K562 (cell line): ENCODE measurements around the gene SCAPER. TPM values are rescaled to one million over a fixed set of nuclear protein-coding genes. Genes with fewer than 3 reads are reported as not detected.

Source experiments
- ATAC-seq: fragments of 200-7000 bp; cut with Tn5 transposase; 3 replicates; pipeline ENCODE4 v1.9.1; 2020; ENCODE audit warnings: moderate library complexity
- BruUV-seq: library from RNA; stranded (reverse); fragments of 400-500 nt; replicated peaks from 2 replicates; lab custom pipeline; 2021; lab: Mats Ljungman, UMichigan
- CTCF ChIA-PET: fragments of 300-600 bp; formaldehyde crosslinking; extraction: SDS; loops from one replicate; lab custom pipeline; 2021; ENCODE audit warnings: low intra/inter-chr PET ratio; lab: Yijun Ruan, JAX
- POLR2A ChIA-PET: fragments of 300-600, 350-650 bp; sonication (Branson Sonifier 250); formaldehyde crosslinking; extraction: SDS; loops from one replicate; lab custom pipeline; 2021; ENCODE audit warnings: antibody characterized with exemption, inconsistent platforms; lab: Yijun Ruan, JAX
- DNase-seq, 4 experiments: peaks; one replicate each; pipeline versions ENCODE4 v3.0.0 to v3.0.0-alpha.2; 2011 to 2018; ENCODE audit warnings: low spot score in 3 of 4, mixed read lengths in 3 of 4; ENCODE audit errors: extremely low read depth in 1 of 4
- FAIRE-seq: peaks from 2 replicates; lab custom pipeline; 2011; peaks lifted over from hg19 to GRCh38; lab: Jason Lieb, UNC
- H2AFZ ChIP-seq: 2 replicates; pipeline ENCODE4 v1.6.0; 2011; ENCODE audit warnings: low read depth, low read length, control low read depth, inconsistent platforms
- H3K27ac ChIP-seq: fragments of 200-600 bp; 3 replicates; pipeline ENCODE4 v1.8.0; 2011; ENCODE audit warnings: low read depth, mild to moderate bottlenecking, control low read depth, inconsistent platforms, low read length, moderate library complexity, mixed read lengths; ENCODE audit errors: extremely low read depth
- H3K27me3 ChIP-seq, 2 experiments: fragments of 300-600 bp in 1 of 2; 2 replicates in 1 of 2; 3 replicates in 1 of 2; pipeline versions ENCODE4 v1.6.0 to v1.8.0; 2011; ENCODE audit warnings: inconsistent platforms in 2 of 2, low read length in 2 of 2, mild to moderate bottlenecking in 1 of 2, mixed read lengths in 1 of 2, moderate library complexity in 1 of 2; ENCODE audit not compliant: control insufficient read depth in 2 of 2, insufficient read depth in 2 of 2
- H3K36me3 ChIP-seq: fragments of 300-600 bp; 3 replicates; pipeline ENCODE4 v1.8.0; 2011; ENCODE audit warnings: mild to moderate bottlenecking, low read length, inconsistent platforms; ENCODE audit not compliant: control insufficient read depth, insufficient read depth
- H3K4me1 ChIP-seq, 2 experiments: fragments of 200-600 bp in 1 of 2; replicated peaks in 1 of 2; 2 replicates in 1 of 2; 3 replicates in 1 of 2; pipeline versions ENCODE4 v1.5.1 to v1.8.0; 2011; ENCODE audit warnings: inconsistent platforms in 2 of 2, low read length in 2 of 2, mild to moderate bottlenecking in 1 of 2, mixed read lengths in 1 of 2, moderate library complexity in 1 of 2; ENCODE audit not compliant: control insufficient read depth in 2 of 2, insufficient read depth in 2 of 2
- H3K4me2 ChIP-seq: 2 replicates; pipeline ENCODE4 v1.6.1; 2011; ENCODE audit warnings: low read length, control low read depth, inconsistent platforms, mixed read lengths; ENCODE audit not compliant: insufficient read depth
- H3K4me3 ChIP-seq: fragments of 200-600 bp; sonication (generic), shearing (Covaris generic); 2 replicates; pipeline ENCODE4 v1.5.1; 2016; ENCODE audit warnings: control low read depth, inconsistent platforms
- H3K79me2 ChIP-seq: fragments of 200-600 bp; 3 replicates; pipeline ENCODE4 v1.8.0; 2011; ENCODE audit warnings: low read length, inconsistent platforms; ENCODE audit not compliant: control insufficient read depth, insufficient read depth
- H3K9ac ChIP-seq, 2 experiments: 2 replicates each; pipeline versions ENCODE4 v1.6.0 to v1.6.1; 2011; ENCODE audit warnings: low read depth in 2 of 2, low read length in 2 of 2, control low read depth in 1 of 2, inconsistent platforms in 1 of 2, mild to moderate bottlenecking in 1 of 2, mixed read lengths in 1 of 2; ENCODE audit not compliant: insufficient read depth in 1 of 2
- H3K9me1 ChIP-seq: one replicate; pipeline ENCODE4 v1.6.0; 2011; ENCODE audit warnings: inconsistent platforms, mild to moderate bottlenecking, low read length, moderate library complexity; ENCODE audit not compliant: control insufficient read depth, insufficient read depth
- H3K9me3 ChIP-seq: replicated peaks from 2 replicates; pipeline ENCODE4 v1.5.1; 2011; ENCODE audit warnings: low read depth, low read length, inconsistent platforms; ENCODE audit not compliant: control insufficient read depth, insufficient read depth
- H4K20me1 ChIP-seq: replicated peaks from 2 replicates; pipeline ENCODE4 v1.6.1; 2011; ENCODE audit warnings: low read length, inconsistent platforms, mixed read lengths; ENCODE audit not compliant: control insufficient read depth, insufficient read depth
- C11orf30 ChIP-seq: fragments of 450-650 bp; IDR thresholded peaks from 2 replicates; pipeline ENCODE4 v1.6.1; 2016; ENCODE audit warnings: low read depth, mild to moderate bottlenecking
- ZNF316 ChIP-seq: fragments of 450-650 bp; IDR thresholded peaks from 2 replicates; pipeline ENCODE4 v1.6.1; 2016
- WGBS: fragments of 100-300 bp; shearing (Covaris generic); methylation state at CpG from one replicate; pipeline ENCODE4 v1.1.6; 2016; ENCODE audit warnings: low coverage, mixed read lengths; ENCODE audit not compliant: insufficient coverage; ENCODE audit errors: missing lambda C conversion rate; 5-methylcytosine and 5-hydroxymethylcytosine counted together
- in situ Hi-C: fragments of 300-500 bp; cut with MboI; formaldehyde crosslinking; loops from 4 replicates; pipeline ENCODE4 v1.15.0; 2018; ENCODE audit warnings: inconsistent platforms, mixed read lengths
- intact Hi-C: fragments of 100-400 bp; cut with micrococcal nuclease; formaldehyde crosslinking; loops from 2 replicates; pipeline ENCODE4 v1.14.2; 2022
- polyA plus RNA-seq, 8 experiments: library from polyadenylated mRNA; depleted of rRNA in 4 of 8; stranded (reverse) in 5 of 8; unstranded in 3 of 8; fragments of >200 nt; fragmentation: Nextera tagmentation in 2 of 8; fragmentation: Illumina TruSeq in 1 of 8; extraction: Ambion mirVana in 2 of 8; extraction: Trizol in 1 of 8; gene quantifications; 2 replicates each; pipeline versions ENCODE4 v1.2.1 to v1.2.3, GENCODE V29; 2011 to 2014; ENCODE audit warnings: inconsistent platforms in 1 of 8, missing spikeins in 1 of 8
- total RNA-seq, 7 experiments: library from RNA; depleted of rRNA in 6 of 7; stranded (reverse); fragments of >200 nt in 6 of 7; fragmentation: Illumina TruSeq in 2 of 7; extraction: Trizol in 2 of 7; gene quantifications; 2 replicates each; pipeline versions ENCODE4 v1.2.1 to v1.2.3, GENCODE V29; 2011 to 2021; ENCODE audit warnings: low replicate concordance in 1 of 7
- TF ChIP-seq, protein P1 (sequence below): fragments of 250-450 bp; sonication (Bioruptor Pico); IDR thresholded peaks from 2 replicates; pipeline ENCODE4 v1.4.0; 2020; ENCODE audit warnings: mild to moderate bottlenecking, moderate library complexity, borderline replicate concordance

Gene SCAPER
- total and polyA plus RNA-seq, 9 of the 15 experiments (the other 6 are each of a cell fraction or from before 2014, with no cell fraction given): 1.3 to 5.7 (median 3.2) TPM

DNA sequence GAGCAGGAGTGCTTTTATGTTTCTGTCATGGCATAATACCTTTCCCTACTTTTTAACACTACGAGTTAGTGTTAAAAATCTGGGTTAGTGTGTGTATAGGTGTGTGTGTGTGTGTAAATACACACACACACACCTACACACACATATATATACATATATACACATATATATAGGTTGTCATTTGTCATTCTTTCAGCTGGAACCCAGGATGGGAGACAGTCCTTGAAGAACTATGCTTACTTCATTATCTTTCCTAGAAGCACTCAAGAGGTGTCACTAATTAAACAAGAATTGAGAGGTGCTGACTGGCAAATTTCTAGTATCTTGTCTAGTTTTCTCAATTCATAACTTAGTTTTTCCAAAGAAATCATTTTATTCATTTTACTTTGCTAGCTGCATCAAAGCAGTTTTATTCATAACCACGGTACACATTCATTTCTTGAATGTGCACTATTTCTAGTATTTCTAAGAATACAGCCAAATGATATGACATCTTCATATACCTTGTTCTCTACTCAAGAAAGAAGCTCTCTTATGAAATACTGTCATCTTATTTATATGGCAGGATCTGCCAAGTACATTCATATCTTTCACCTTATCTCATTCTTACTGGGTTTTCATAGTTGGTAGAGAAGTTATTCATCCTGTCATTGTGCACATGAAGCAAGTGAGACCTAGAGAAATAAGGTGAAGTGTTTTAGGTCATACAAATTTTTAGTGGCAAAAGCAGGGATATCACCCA lies 522.0 kb downstream of the SCAPER start:
- FAIRE-seq (peak; percentile 48), ATAC-seq (no peak), DNase-seq (no peak)
- CTCF ChIA-PET: no interaction called here
- BruUV-seq: no TSS peak
- in situ Hi-C loops (no loop called here), intact Hi-C loops (no loop called here)
- H3K27me3 ChIP-seq: peaks cover 3 to 9% of the 10 kb centered on the region in 2 experiments; a peak in 2 of 5 replicates
- no peaks in the 10 kb centered on the region for H3K9me3 ChIP-seq
- no peak overlapping the region for H3K4me3 ChIP-seq
- 0% methylated on average over 2 of the region's 2 CpGs for WGBS
- no peaks in the 10 kb centered on the region for H3K4me1 ChIP-seq
- no peaks in the 10 kb centered on the region for H3K79me2 ChIP-seq
- H3K4me2 ChIP-seq: no peak overlapping the region
- H3K36me3 ChIP-seq: no peaks in the 10 kb centered on the region
- no peaks in the 10 kb centered on the region for H3K9me1 ChIP-seq
- H4K20me1 ChIP-seq: no peaks in the 10 kb centered on the region
- H3K9ac ChIP-seq: no peak overlapping the region
- POLR2A ChIA-PET: no interaction called here
- TF ChIP-seq, protein P1, sequence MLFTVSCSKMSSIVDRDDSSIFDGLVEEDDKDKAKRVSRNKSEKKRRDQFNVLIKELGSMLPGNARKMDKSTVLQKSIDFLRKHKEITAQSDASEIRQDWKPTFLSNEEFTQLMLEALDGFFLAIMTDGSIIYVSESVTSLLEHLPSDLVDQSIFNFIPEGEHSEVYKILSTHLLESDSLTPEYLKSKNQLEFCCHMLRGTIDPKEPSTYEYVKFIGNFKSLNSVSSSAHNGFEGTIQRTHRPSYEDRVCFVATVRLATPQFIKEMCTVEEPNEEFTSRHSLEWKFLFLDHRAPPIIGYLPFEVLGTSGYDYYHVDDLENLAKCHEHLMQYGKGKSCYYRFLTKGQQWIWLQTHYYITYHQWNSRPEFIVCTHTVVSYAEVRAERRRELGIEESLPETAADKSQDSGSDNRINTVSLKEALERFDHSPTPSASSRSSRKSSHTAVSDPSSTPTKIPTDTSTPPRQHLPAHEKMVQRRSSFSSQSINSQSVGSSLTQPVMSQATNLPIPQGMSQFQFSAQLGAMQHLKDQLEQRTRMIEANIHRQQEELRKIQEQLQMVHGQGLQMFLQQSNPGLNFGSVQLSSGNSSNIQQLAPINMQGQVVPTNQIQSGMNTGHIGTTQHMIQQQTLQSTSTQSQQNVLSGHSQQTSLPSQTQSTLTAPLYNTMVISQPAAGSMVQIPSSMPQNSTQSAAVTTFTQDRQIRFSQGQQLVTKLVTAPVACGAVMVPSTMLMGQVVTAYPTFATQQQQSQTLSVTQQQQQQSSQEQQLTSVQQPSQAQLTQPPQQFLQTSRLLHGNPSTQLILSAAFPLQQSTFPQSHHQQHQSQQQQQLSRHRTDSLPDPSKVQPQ (CRISPR knock-in tag): no peak
- TF ChIP-seq C11orf30: peak; percentile 36; the same call in 1 of the 2 replicates
- 0 out of 2 replicates have a peak, but pooled peaks have one; percentile 28 for TF ChIP-seq ZNF316
- H3K27ac ChIP-seq: no peak overlapping the region
- H2AFZ ChIP-seq: no peak overlapping the region
